Astrocyte of the cerebellum (primary cell): ENCODE measurements around the gene DENND5B.

Source experiments
- DNase-seq: peaks from one replicate; pipeline ENCODE4 v3.0.0-alpha.2; 2011; ENCODE audit warnings: low read depth
- H3K4me3 ChIP-seq: 2 replicates; pipeline ENCODE4 v1.5.1; 2011; ENCODE audit warnings: mild to moderate bottlenecking, low read depth, low read length, moderate library complexity
- in situ Hi-C: cut with HindIII; loops from 2 replicates; pipeline ENCODE4 v1.10.0; 2017; ENCODE audit warnings: low sequenced_read_pairs
- TF ChIP-seq, protein P1 (sequence below): IDR thresholded peaks from 2 replicates; pipeline ENCODE4 v1.5.1; 2012; ENCODE audit warnings: low read length, low read depth, moderate library complexity, mild to moderate bottlenecking; ENCODE audit errors: missing control alignments

DENND5B gene

DNA sequence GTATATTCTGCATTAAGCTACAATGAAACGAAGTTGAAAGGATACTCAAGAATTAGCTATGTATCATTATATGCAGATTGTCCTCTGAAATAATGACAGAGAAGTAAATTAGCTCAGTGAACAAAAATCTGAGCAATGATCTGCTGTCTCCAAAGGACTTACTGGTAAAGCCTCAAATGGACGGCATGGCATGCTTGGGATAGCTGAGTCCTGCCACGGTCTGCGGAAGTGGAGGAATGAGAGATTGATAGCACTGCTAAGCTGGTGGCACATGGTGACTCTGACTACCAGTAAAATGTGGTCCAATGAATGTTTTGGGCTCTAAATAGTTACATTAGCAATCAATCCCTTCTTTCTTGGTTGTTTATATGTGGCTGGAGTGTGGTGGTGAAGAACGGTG, 3.7 kb upstream of the DENND5B start:
- DNase-seq: no peak
- H3K4me3 ChIP-seq: no peak overlapping the region
- in situ Hi-C loops: loop anchor here (25.0 kb wide), 1 partner anchor 107 kb away; no protein-coding TSS in a partner anchor
- TF ChIP-seq, protein P1, sequence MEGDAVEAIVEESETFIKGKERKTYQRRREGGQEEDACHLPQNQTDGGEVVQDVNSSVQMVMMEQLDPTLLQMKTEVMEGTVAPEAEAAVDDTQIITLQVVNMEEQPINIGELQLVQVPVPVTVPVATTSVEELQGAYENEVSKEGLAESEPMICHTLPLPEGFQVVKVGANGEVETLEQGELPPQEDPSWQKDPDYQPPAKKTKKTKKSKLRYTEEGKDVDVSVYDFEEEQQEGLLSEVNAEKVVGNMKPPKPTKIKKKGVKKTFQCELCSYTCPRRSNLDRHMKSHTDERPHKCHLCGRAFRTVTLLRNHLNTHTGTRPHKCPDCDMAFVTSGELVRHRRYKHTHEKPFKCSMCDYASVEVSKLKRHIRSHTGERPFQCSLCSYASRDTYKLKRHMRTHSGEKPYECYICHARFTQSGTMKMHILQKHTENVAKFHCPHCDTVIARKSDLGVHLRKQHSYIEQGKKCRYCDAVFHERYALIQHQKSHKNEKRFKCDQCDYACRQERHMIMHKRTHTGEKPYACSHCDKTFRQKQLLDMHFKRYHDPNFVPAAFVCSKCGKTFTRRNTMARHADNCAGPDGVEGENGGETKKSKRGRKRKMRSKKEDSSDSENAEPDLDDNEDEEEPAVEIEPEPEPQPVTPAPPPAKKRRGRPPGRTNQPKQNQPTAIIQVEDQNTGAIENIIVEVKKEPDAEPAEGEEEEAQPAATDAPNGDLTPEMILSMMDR: no peak

DNA sequence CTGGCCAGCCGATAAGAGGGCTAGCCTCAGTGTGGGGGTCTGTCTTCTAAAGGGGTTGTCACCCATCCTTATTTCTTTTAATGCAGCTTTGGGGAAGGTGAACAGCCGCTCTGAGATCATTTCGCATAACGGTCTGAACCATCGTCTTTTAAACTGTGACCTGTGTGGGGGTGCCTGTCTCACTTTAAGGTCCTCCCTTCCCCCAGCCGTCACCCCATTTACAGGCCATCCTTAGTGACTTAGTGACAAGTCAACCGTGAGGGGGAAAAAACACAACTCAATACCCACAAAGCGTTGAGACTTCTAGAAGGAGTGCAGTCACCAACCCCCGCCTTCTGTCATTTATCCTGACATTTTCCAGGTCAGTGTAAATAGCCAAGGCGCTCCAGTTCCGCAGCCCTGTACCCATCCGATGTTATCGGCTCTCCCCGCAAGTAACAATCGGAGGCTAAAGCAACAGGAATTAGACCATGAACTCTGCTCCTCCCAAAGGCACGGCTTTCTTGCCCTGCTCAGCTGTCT, 505 bp upstream of the DENND5B start:
- TF ChIP-seq, protein P1: no peak
- in situ Hi-C loops: loop anchor here (25.0 kb wide), 1 partner anchor 104 kb away; no protein-coding TSS in a partner anchor
- peak overlapping the region; percentile 89 for H3K4me3 ChIP-seq
- DNase-seq: no peak

DNA sequence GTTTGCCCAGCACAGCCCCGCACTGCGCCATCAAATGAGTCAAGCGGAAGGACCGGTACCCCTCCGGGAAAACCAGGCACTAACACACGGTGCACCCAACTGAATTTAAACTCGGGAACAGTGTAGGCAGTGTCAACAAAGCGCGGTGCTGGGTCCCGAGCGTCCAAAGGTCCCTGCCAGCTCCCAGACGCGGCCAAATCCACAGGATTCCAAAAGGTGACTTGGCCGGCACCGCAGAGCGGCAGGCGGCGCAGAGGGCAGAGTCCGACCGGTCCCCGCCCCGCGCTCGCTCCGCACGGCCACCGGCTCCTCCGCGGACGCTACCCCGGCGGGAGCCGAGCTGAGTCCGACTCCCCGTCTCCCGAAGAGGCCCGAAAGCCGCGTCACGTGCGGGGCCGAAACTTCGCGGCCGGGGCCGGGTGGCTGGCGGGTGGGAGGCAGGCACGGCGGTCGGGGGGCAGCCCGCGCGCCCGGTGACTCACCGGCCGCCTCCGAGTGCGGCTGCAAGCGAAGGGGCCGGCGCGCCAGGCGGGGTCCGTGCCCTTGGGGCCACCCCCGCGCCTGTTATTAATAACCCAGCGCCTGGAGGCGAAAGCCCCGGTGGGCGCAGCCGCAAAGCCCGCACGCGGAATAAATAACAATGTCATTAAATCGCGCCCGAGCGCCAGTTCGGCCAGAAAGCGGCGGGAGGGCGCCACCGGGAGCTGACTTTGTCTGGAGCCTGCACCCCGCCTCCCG, 863 bp downstream of the DENND5B start:
- no peak for DNase-seq
- TF ChIP-seq, protein P1: no peak
- peak overlapping the region; percentile 89 for H3K4me3 ChIP-seq
- in situ Hi-C loops: loop anchor here (25.0 kb wide), 1 partner anchor 103 kb away; no protein-coding TSS in a partner anchor

DNA sequence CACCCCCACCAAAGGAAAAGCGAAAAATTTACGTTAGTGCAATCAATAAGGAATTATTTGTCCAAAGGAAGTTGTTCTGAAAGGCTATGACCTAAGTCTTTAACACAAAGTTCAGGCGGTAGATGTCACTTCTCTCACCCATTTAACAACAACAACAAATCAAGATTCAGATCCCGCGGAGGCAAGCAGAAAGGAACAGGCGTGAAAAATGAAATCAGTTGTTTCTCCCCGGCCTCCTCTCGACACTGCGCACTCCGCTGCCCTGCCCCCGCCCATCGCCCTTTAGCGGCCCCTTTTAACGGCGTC, 1.4 kb downstream of the DENND5B start:
- TF ChIP-seq, protein P1: no peak
- H3K4me3 ChIP-seq: peak overlapping the region; percentile 89
- in situ Hi-C loops: loop anchor here (25.0 kb wide), 1 partner anchor 102 kb away; no protein-coding TSS in a partner anchor
- no peak for DNase-seq

DNA sequence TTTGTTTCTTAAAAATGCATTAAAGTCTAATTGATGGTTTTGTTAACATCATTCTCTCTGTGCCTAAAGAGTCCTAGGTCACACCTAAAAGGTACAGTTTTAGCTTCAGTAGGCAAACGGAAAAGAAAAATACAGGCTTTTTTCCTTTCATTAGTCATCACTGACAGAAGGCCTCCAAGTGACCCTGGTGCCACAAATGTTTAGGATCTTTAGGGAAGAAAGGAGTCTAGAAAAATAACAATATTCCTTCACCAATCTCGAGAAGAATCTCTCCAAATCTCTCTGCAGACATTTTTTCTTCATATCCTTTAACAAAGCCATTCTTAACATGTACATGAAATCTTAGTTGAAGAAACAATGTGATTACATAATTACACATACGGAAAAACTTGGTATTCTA, 2.0 kb downstream of the DENND5B start:
- TF ChIP-seq, protein P1: no peak
- in situ Hi-C loops: loop anchor here (25.0 kb wide), 1 partner anchor 102 kb away; no protein-coding TSS in a partner anchor
- peak overlapping the region; percentile 89 for H3K4me3 ChIP-seq
- no peak for DNase-seq

DNA sequence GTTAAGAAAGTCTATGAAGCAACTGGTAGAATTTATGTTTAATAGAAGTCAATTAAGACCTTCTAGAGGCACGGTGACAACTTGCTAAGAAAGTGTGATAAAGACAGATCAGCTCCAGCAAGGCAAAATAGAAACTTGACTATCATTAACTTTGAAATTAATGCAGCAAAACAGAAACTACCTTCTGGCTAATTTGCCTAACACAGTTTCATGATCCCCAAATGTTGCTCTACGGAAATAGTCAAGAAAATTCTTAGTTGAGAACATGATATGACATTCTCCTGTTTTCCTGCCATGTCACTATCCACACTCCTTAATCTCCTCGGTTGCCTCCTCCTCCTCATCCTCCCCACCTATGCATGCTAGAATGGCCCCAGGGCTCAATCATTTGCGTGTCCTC, 4.2 kb downstream of the DENND5B start:
- TF ChIP-seq, protein P1: no peak
- no peak overlapping the region for H3K4me3 ChIP-seq
- no peak for DNase-seq
- in situ Hi-C loops: loop anchor here (25.0 kb wide), 1 partner anchor 99 kb away; no protein-coding TSS in a partner anchor
